Lung microvascular endothelial cell (primary cell): ENCODE results near the gene CCL27. TPM values are rescaled to one million over a fixed set of nuclear protein-coding genes. Genes with fewer than 3 reads are reported as not detected.
"Not testable (repeated sequence)": the region's sequence is repeated elsewhere in the genome, so short reads cannot be mapped to it uniquely, and the experiment has no call there.

Experiments
- DNase-seq, 2 donors: peaks; one replicate each; pipeline versions ENCODE4 v3.0.0 to v3.0.0-alpha.2; 2010; ENCODE audit warnings: low read depth in 2 of 2
- total RNA-seq: library from RNA; depleted of rRNA; stranded (reverse); fragments of >200 nt; gene quantifications from 2 replicates; pipeline ENCODE4 v1.2.1, GENCODE V29; 2014

The CCL27 gene
- total RNA-seq, 1 donor from 2014 or later, result not detected

DNA sequence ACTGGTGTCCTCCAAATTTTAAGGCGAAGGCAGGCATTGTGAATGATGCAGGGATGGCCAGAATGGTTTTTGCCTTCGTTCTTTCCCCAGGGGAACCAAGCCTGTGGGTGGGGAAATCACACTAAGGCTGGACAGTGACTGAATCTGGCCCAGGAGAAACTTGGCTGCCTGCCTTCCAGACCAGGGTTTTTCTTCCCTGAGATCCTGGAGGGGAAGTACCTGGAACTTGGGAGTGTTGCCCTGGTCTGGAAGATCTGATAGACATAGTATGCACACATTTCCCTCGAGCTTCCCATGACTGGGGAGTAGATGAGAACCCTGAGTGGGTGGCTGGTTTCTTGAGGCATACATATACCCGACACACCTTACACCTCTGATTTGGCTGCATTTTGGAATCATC is 11.1 kb downstream of the CCL27 start:
- peak in 1 of 2 donors; percentile 28 for DNase-seq

DNA sequence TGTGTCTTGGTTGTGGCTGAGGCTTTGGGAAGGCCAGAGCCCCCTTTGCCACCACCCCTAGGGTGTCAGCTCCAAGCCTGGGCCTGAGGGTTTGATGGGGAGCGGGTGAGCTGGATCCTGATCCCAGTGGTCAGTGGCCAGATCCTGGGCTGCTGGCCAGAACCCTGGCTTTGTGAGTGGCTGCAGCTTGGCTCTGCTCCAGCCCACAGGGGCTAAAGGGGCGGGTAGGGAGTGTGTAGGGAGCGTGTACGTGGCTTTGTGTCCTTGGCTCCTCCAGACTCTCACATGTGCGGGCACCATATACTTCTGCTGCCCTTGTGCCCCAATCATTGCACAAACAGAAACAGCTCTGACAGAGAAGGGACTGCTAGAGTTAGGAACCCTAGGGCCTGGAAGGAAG is 11.6 kb downstream of the CCL27 start:
- DNase-seq, result peak in 1 of 2 donors; percentile 43

DNA sequence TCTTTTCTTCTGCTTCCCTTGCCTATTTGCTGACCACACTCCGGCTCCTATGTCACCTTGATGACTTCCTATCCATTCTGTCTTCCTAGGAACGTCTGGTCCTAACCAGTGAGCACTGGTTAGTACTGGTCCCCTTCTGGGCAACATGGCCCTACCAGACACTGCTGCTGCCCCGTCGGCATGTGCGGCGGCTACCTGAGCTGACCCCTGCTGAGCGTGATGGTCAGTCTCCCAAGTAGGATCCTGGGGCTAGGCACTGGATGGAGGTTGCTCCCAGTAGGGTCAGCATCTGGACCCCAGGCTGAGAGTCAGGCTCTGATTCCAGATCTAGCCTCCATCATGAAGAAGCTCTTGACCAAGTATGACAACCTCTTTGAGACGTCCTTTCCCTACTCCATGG is 13.8 kb downstream of the CCL27 start:
- no peak for DNase-seq

DNA sequence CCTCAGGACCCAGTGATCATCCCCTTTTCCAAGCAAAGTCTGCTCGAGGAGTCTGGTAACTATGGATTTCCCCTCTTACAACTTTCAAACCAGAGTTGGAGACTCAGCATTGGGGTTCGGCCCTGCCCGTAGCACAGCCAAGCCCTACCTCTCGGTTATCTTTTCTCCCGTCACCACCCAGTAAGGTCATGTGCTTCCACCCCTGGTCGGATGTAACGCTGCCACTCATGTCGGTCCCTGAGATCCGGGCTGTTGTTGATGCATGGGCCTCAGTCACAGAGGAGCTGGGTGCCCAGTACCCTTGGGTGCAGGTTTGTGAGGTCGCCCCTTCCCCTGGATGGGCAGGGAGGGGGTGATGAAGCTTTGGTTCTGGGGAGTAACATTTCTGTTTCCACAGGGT is 14.8 kb downstream of the CCL27 start:
- no peak for DNase-seq

DNA sequence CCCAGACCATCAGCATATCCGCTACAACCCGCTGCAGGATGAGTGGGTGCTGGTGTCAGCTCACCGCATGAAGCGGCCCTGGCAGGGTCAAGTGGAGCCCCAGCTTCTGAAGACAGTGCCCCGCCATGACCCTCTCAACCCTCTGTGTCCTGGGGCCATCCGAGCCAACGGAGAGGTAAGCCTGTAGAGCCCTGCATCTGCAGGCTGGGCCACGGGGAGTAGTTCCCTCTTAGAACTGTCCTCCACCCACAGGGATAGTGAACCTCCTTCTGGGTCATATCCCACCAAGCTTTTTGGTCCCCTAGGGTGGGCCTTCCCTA is 15.4 kb downstream of the CCL27 start:
- no peak for DNase-seq

DNA sequence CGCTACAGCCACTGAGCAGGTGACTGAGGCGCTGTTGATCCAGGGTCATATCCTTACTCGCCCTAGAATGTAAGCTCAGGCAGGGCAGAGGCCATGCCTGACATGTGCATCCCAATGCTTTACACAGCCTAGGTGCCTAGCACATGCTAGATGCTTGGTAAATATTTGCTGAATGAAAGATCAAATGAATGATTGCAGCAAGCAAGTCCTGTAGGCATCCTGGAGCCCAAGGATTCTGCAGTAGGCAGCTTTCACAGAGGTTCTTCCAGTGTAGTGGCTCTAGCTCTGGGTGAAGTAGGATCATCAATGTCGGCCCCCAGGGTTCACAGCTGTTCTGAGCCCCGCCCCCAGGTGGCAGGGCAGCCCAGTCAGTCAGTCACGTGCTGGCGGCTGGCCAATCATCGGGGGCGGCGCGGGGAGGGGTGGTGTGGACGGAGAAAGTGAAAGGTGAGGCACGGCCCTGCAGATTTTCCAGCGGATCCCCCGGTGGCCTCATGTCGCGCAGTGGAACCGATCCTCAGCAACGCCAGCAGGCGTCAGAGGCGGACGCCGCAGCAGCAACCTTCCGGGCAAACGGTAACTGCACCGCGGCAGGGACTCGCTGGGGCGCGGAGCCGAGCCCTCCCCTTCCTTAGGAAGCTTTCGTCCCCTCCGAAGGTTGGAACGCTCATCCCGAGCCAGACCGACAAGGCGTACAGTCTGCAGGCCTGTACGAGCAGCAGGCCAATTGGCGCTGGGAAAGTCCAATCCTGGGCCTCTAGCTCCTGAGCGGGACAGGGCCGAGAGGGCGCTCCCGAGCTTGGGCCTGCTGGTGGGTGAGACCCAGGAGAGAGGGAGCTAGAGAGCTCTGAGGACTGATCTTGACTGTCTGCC is 16.0 kb downstream of the CCL27 start, which contains the start of gene GALT:
Gene GALT, plus strand, starts transcription at position 465 of the 873 bp plus-strand sequence. Its CDS starts 30 bp downstream, at position 495.
- peak; percentile 86 to 95 for DNase-seq

DNA sequence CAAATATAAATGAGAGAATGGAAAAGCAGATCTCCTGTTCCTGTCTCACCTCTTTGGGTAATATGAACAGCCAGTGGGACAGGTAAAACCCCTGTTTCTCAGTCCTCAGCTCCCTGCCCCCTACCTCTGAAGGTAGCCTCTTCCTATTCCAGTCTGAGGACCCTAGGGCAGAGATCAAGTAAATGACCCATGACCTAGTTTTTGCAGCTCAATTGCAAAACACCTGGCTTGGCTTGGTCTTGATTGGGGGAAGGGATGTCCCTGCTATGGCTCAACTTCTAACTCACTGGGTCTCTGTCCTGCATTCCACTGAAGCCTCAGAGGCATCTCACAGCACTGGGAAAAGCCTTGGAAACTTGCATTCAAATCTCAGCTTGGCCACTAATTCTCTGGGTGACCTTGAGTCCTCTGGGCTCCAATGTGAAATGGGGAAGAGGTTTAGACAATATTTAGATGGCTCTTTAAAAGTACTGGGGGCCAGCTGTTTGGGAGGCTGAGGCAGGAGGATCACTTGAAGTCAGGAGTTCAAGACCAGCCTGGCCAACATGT is 17.6 kb downstream of the CCL27 start:
- no peak for DNase-seq

DNA sequence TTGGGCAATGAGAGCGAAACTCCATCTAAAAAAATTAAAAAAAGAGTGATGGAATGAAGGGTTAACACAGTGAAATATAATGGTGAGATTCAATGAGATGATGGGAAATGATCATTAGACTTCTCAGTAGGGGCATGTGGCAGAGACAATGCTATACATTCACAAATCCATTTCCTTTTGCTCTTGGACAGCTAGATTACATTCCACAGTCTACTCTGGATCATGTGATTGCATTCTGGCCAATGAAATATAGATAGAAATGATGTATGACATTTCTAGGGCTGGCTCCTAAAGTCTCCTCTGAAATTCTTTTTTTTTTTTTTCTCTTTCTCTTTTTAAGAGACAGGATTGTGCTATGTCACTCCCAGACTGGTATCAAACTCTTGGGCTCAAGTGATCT is 19.8 kb downstream of the CCL27 start:
- DNase-seq, result no peak

DNA sequence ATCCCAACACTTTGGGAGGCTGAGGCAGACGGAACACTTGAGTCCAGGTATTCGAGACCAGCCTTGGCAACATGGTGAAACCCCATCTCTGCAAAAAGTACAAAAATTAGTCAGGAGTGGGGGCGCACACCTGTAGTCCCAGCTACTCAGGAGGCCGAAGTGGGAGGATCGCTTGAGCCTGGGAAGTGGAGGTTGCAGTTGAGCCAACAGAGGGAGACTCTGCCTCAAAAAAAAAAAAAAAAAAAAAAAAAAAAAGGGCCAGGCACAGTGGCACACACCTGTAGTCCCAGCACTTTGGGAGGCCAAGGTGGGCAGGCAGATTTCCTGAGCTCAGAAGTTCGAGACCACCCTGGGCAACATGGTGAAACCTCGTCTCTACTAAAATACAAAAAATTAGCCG is 23.1 kb downstream of the CCL27 start:
- not testable (repeated sequence) for DNase-seq

DNA sequence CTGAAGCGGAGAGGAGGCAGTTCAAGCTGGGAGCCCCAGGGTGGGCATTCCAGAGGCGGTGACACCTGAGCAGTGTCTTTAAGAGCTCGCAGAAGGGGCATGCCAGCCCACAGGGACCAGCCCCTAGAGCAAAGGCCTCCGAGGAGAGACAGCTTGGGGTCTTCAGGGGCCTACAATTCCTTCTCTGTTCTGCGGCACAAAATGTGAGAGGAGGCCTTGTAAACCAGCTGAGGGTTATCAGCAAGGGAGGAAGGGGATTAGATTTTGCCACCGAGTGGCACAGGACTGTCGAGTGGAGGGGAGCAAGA is 24.4 kb downstream of the CCL27 start:
- no peak for DNase-seq

DNA sequence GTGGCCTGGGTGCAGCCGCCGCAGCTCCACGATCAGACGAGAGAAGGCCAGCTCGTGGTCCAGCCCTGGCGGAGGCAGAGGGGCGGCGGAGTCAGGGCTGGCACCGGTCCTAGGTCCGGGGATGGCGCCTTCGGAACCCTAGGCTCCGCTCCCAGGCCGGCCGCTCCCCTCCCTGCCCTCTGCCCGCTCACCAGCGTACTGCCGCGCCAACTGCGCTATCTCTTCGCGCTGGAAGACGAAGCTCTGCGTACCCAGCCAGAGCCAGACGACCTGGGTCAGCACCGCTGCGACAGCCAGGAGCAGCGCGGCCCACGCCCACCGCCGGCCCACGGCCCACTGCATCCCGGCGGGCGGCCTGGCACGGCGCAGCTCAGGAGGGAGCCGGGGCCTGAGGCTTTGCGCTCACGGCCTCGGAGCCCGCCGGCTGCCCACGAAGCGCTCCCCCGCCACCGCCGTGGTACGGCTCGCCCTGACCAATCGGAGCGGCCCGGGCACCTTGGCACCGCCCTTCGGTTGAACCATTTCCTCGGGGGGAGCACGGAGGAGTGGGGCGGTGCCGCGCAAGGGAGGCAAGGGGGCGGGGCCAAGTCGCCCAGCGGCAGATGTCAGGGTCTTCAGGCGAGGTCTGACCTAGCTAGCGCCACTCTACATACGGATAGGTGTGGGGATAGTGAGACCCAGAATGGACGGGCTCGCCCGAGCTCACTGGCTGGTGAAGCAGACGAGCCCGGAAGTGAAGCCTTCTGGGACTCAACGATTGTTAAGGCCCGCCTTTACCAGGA is 24.9 kb downstream of the CCL27 start, which contains the start of gene SIGMAR1:
Gene SIGMAR1, minus strand, starts transcription at position 432 of the 782 bp plus-strand sequence. Its CDS starts 90 bp downstream, at position 342.
- DNase-seq, result peak; percentile 93

DNA sequence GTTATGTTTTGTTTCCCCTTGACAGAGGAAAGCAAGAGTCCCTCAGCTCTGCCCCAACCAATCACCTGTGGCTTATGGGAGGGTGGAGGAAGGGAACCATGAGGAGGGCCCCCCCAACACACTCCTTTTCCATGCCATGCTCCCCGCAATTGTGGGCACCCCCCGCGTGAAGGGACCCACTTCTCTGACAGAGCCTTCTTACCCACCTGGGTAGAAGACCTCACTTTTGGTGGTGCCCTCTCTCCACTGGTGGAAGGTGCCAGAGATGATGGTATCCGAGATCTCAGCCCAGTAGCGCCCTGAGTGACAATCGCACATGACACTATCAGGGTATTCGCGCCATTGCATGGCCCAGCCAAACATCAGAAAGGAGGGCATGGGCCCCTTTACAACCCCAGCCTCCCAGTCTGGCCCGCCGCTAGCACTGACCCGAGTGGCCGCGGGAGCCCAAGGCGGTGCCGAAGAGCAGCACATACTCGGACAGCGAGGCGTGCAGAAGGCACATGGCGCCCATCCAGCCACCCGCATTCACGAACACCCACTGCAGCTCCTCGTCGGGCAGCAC is 25.6 kb downstream of the CCL27 start:
- no peak for DNase-seq

DNA sequence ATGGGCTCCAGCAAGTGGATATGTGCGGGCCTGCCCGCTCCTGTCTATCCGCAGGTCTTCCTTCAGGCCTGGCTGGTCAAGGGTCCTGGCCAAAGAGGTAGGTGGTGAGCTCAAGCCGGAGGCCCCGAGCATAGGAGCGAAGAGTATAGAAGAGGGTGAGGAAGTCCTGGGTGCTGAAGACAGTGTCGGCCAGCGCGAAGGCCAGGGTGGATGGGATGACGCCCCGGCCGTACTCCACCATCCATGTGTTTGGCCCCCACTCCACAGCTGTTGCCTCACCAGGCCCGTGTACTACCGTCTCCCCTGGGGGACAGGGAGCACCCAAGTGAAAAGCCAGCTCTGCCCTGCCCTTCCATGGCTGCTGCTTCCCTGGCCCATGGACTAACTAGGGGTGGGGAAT is 26.9 kb downstream of the CCL27 start:
- DNase-seq, result no peak

DNA sequence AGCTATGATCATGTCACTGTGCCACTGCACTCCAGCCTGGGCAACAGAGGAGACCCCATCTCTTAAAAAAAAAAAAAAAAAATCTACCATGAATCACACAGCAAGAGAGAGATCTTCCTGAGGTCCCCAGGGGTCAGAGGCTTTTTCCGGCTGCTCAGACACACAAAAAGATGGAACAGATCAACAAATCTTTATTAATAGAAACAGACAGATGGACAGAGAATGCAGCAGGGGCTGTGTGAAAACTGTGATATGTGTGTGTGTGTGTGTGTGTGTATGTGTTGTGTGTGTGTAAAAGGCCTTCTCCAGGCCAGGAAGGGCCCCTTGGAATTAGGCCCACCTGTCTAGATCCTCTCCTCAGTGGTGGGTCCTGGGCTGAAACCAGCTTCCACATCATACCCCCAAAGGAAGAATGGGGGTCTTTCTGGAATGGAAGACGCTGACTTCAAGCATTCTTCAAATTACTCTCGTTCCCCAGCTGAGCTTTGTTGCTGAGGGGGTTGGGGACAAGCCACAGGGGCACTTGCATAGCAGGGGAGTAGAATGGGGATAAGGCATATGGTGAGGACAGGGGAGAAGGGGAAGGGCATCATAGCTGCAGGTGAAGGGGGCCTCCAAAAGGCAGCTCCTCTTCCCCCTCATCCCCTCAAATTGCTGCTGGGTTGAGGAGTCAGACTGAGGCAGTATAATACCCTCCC is 27.8 kb downstream of the CCL27 start:
- peak in 1 of 2 donors; percentile 30 for DNase-seq

DNA sequence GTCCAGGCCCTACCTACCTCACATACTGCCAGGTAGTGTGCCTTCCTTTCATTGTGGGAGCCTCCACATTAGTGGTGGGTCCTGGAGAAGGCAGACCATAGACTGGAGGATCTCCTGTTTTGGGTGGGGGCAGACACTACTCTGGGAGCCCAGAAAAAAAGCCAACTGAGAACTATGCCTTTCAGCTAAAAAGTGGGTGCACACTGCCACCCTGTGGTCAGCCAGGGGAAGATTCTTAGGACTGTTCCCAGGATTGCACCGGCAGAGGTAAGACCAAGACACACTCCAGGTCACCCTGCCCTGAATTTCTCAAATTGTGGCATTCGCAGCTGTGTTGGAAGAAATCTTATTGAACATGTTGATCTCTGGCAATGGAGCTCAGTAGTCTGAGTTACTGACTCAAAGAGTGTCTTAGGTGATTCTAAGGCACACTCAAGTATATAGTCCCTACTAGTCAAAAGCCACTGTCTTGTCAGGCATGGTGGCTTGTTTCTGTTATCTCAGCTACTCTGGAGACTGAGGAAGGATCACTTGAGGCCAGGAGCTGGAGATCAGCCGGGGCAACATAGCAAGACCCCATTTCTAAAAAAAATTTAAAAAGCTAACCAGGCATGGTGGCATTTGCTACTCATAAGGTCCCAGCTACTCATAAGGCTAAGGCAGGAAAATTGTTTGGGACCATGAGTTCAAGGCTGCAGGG is 28.5 kb downstream of the CCL27 start:
- peak; percentile 71 to 74 for DNase-seq

DNA sequence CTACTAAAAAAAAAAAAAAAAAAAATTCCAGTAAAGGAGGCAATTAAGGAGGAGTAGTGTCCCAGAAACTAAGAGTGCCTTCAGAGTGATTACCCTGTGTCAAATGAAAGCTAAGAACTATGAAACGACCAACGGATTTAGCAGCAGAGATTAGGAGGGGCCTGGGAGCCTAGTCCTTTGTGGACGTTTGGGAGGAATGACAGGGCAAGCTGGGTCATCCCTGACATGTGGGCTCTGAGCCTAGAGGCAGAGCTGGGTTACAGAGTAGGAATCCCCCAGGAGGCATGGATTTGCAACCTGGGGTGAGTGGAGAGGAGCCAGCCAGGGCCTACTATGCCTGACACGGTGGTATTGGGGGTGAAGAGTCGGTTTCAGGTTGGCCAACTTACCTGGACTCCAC is 29.3 kb downstream of the CCL27 start:
- DNase-seq, result no peak

DNA sequence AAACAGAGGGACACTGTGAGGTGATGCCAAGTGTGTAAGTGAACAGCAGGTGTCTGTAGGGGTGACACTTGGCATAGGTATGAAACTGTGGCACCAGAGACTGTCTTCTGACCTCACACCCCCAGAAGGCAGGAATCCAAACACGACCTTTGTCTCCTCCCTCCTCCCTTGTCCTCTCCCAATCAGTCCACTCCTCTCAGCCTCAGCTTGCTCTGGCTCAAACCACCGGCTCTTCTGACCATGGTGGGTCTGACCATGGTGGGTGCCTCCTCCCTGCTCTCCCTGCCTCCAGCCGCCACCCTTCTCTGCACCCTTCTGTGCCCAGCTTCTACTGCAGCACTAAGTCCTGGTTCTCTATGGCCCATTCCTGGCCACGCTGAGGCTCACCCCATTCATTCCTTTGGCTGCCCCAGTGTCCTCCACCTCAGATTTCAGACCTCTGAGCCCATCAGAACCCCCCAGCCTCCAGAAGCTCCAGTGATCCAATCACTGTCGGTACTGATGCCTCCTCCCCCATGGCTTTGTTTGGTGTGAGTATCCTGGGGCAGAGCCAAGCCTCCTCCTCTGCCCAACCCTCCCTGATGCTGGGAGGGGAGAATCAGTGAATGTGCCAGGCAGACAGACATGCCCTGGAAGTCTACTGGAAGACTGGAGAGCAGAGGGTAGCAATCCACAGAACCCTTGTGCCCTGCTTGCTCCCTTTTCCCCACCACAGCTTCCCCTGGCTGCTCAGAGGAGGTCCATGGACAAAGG is 31.9 kb downstream of the CCL27 start:
- no peak for DNase-seq

DNA sequence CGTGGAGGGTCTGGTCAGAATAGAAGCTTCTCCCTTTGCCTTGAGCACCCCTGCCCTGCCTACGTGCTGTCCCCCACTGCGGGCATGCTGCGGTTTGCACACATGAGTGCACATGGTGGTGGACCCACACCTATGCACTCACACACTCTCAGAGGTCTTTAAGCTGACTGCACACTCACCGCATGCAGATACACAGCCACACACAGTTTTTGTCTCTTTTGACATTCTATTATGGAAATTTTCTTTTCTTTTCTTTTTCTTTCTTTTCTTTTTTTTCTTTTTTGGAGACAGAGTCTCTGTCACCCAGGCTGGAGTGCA is 33.0 kb downstream of the CCL27 start:
- DNase-seq, result no peak

DNA sequence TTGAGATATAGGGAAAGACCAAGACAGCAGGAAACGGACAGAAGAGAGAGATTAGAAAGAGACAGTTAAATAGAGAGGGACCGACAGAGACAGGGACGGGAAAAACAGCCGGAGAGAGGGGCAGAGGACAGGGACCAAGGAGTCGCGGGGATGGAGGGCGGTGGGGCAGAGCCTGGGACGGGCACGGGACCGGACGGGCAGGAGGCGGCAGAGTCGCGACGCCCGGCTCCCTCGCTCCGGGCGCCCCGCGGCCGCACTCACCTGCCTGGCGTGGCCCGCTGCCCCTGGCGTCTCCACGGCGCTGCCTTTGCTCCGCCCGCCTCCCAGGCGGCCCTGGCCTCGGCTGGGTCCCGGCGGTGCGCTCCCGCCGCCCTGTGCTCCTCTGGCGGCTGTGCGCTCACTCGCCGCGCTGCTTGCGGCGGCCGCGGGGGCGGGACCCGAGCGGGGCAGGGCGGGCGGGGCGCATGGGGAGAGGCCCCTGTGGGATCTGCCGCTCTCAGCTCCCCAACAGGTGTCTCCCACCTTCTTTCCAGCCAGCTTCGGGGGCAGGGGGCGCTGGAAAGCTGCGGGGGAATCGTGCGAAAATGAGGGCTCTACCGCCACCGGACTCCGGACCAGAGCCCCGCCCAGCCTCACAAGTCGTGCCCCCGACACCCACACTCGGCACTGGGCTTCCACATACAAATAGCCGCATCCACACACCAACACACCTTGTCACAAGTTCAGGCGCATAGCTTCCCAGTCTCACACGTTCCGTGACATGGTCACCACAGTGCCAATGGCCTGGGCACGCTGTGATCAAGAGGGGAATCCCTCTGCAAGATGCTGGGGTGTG is 33.6 kb downstream of the CCL27 start, which contains the start of gene ARID3C:
Gene ARID3C, minus strand, starts transcription at position 411 of the 835 bp plus-strand sequence. CDS start 1,052 bp downstream, outside the sequence.
- no peak for DNase-seq
